SK-N-SH treated with all-trans-retinoic acid at 6 μM for 48 hours (cell line): Measurements from ENCODE around the gene DENND5B.

Experiments
- ATAC-seq: fragments of 200-7000 bp; cut with Tn5 transposase; 3 replicates; pipeline ENCODE4 v1.9.1; 2020; ENCODE audit warnings: mild to moderate bottlenecking, moderate library complexity
- ARNTL ChIP-seq: fragments of 450-650 bp; formaldehyde crosslinking; IDR thresholded peaks from 2 replicates; pipeline ENCODE4 v1.5.0; 2020; ENCODE audit warnings: low read depth, mild to moderate bottlenecking, moderate library complexity, borderline replicate concordance
- BACH2 ChIP-seq: fragments of 250-450 bp; sonication (Bioruptor Pico); IDR thresholded peaks from 2 replicates; pipeline ENCODE4 v1.9.0; 2021; ENCODE audit warnings: mild to moderate bottlenecking, borderline replicate concordance
- CSDC2 ChIP-seq: fragments of 250-450 bp; sonication (Bioruptor Pico); IDR thresholded peaks from 2 replicates; pipeline ENCODE4 v1.5.0; 2020; ENCODE audit warnings: mild to moderate bottlenecking, moderate library complexity
- ESRRG ChIP-seq: fragments of 250-450 bp; sonication (Bioruptor Pico); IDR thresholded peaks from 2 replicates; pipeline ENCODE4 v1.6.1; 2021; ENCODE audit warnings: mild to moderate bottlenecking
- GLIS3 ChIP-seq: fragments of 250-450 bp; sonication (Bioruptor Pico); IDR thresholded peaks from 2 replicates; pipeline ENCODE4 v1.5.0; 2020; ENCODE audit warnings: mild to moderate bottlenecking, moderate library complexity
- ISL1 ChIP-seq: fragments of 250-450 bp; sonication (Bioruptor Pico); IDR thresholded peaks from 2 replicates; pipeline ENCODE4 v2.1.2; 2022; ENCODE audit warnings: mild to moderate bottlenecking, moderate library complexity
- OSR1 ChIP-seq: fragments of 250-450 bp; sonication (Bioruptor Pico); IDR thresholded peaks from 2 replicates; pipeline ENCODE4 v1.8.0; 2022; ENCODE audit warnings: moderate library complexity, mild to moderate bottlenecking, inconsistent platforms
- PPARA ChIP-seq: fragments of 250-450 bp; sonication (Bioruptor Pico); IDR thresholded peaks from 2 replicates; pipeline ENCODE4 v1.5.0; 2020; ENCODE audit warnings: mild to moderate bottlenecking, borderline replicate concordance
- RARB ChIP-seq: fragments of 250-450 bp; sonication (Bioruptor Pico); IDR thresholded peaks from 2 replicates; pipeline ENCODE4 v1.8.0; 2021; ENCODE audit warnings: mild to moderate bottlenecking, moderate library complexity
- TOX ChIP-seq: fragments of 250-450 bp; sonication (Bioruptor Pico); IDR thresholded peaks from 2 replicates; pipeline ENCODE4 v1.8.0; 2021; ENCODE audit warnings: mild to moderate bottlenecking, moderate library complexity, borderline replicate concordance
- ZC3H10 ChIP-seq: fragments of 250-450 bp; sonication (Bioruptor Pico); IDR thresholded peaks from 2 replicates; pipeline ENCODE4 v1.5.1; 2021; ENCODE audit warnings: mild to moderate bottlenecking, moderate library complexity
- ZFP30 ChIP-seq: fragments of 450-650 bp; formaldehyde crosslinking; IDR thresholded peaks from 2 replicates; pipeline ENCODE4 v1.5.0; 2022; ENCODE audit warnings: mild to moderate bottlenecking, moderate library complexity
- ZNF565 ChIP-seq: fragments of 450-650 bp; formaldehyde crosslinking; conservative IDR thresholded peaks from 2 replicates; pipeline ENCODE4 v1.5.0; 2020; ENCODE audit warnings: low read depth, mild to moderate bottlenecking, moderate library complexity
- ZNF70 ChIP-seq: fragments of 450-650 bp; formaldehyde crosslinking; IDR thresholded peaks from 2 replicates; pipeline ENCODE4 v1.5.0; 2020; ENCODE audit warnings: mild to moderate bottlenecking, moderate library complexity
- ZNF8 ChIP-seq: fragments of 450-650 bp; formaldehyde crosslinking; IDR thresholded peaks from 2 replicates; pipeline ENCODE4 v1.5.0; 2020; ENCODE audit warnings: mild to moderate bottlenecking, moderate library complexity
- TF ChIP-seq, protein P1 (sequence below): fragments of 250-450 bp; sonication (Bioruptor Pico); IDR thresholded peaks from 2 replicates; pipeline ENCODE4 v1.5.0; 2020; ENCODE audit warnings: mild to moderate bottlenecking, moderate library complexity
- TF ChIP-seq, protein P2 (sequence below): fragments of 250-450 bp; sonication (Bioruptor Pico); IDR thresholded peaks from 2 replicates; pipeline ENCODE4 v1.8.0; 2020; ENCODE audit warnings: mild to moderate bottlenecking, moderate library complexity, borderline replicate concordance
- TF ChIP-seq, protein P3 (sequence below): fragments of 250-450 bp; sonication (Bioruptor Pico); IDR thresholded peaks from 2 replicates; pipeline ENCODE4 v1.5.1; 2021; ENCODE audit warnings: mild to moderate bottlenecking, moderate library complexity
- TF ChIP-seq, protein P4 (sequence below): fragments of 250-450 bp; sonication (Bioruptor Pico); IDR thresholded peaks from 2 replicates; pipeline ENCODE4 v1.8.0; 2021; ENCODE audit warnings: low read depth, mild to moderate bottlenecking, moderate library complexity, borderline replicate concordance
- TF ChIP-seq, protein P5 (sequence below): fragments of 250-450 bp; sonication (Bioruptor Pico); IDR thresholded peaks from 2 replicates; pipeline ENCODE4 v1.5.1; 2020; ENCODE audit warnings: low read depth, mild to moderate bottlenecking, moderate library complexity

Gene DENND5B

DNA sequence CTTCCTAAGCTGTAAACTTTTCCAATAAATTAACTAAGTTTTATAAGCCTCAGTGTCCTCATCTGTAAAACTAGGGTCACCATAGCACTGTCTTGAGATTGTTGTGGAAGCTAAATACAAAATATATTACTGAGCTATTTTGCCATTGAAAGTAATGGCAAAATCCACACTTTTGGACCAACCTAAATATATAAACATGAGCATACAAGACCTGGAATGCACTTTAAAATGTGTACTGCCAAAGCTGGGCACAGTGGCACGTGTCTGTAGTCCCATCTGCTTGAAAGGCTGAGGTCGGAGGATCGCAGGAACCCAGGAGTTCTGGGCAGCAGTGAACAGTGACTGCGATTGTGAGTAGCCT lies 235.2 kb downstream of the DENND5B start:
- no peak for TF ChIP-seq ZNF8 (CRISPR knock-in tag)
- TF ChIP-seq PPARA, result no peak

DNA sequence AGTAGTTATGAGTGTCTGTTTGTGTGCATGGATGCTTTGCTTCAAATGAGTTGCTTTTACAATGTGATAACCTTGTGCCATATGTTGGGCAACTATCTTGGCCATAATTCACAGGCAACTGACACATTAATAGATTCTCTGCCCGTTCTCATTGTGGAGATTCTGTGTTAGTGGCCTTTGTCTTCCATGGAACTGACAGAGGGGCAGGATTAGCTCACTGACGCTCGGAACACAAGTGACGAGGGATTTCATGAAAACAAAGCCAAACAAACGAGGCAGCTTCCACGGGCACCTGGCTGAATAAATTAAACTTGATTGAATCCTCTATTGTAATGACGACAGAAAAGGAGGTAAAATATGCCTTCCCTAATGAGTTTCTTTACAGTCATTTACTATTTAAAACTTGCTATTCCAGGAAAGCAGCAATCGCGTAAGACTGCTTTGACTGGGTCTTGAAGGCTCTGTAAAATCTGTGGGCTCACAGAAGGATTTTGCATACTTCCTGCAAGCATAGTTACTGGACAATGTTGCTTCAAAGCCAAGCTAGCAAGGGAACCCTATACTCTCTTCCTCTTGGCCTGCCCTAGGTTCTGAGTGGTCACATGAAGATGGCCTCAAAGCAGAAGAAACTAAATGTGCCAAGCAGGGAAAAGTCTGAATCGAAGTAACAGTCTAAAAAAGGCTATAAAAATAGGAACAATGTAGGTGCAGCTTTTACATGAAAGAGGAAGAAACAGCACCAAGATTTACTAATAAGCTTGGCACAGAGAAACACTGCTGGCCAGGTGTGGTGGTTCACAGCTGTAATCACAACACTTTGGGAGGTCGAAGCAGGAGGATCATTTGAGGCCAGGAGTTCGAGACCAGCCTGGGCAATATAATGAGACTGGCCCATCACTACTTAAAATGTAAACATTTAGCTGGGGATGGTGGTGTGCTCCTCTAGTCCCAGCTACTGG lies 236.9 kb downstream of the DENND5B start:
- no peak for TF ChIP-seq ZC3H10
- TF ChIP-seq ZFP30 (CRISPR knock-in tag), result no peak
- TF ChIP-seq ZNF565 (CRISPR knock-in tag), result no peak
- TF ChIP-seq ESRRG (CRISPR knock-in tag), result no peak
- TF ChIP-seq, protein P1, sequence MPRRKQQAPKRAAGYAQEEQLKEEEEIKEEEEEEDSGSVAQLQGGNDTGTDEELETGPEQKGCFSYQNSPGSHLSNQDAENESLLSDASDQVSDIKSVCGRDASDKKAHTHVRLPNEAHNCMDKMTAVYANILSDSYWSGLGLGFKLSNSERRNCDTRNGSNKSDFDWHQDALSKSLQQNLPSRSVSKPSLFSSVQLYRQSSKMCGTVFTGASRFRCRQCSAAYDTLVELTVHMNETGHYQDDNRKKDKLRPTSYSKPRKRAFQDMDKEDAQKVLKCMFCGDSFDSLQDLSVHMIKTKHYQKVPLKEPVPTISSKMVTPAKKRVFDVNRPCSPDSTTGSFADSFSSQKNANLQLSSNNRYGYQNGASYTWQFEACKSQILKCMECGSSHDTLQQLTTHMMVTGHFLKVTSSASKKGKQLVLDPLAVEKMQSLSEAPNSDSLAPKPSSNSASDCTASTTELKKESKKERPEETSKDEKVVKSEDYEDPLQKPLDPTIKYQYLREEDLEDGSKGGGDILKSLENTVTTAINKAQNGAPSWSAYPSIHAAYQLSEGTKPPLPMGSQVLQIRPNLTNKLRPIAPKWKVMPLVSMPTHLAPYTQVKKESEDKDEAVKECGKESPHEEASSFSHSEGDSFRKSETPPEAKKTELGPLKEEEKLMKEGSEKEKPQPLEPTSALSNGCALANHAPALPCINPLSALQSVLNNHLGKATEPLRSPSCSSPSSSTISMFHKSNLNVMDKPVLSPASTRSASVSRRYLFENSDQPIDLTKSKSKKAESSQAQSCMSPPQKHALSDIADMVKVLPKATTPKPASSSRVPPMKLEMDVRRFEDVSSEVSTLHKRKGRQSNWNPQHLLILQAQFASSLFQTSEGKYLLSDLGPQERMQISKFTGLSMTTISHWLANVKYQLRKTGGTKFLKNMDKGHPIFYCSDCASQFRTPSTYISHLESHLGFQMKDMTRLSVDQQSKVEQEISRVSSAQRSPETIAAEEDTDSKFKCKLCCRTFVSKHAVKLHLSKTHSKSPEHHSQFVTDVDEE (CRISPR knock-in tag), result no peak
- no peak for ATAC-seq

More for the DNA sequence above, 235.2 kb downstream of the DENND5B start:
- ATAC-seq, result no peak

DNA sequence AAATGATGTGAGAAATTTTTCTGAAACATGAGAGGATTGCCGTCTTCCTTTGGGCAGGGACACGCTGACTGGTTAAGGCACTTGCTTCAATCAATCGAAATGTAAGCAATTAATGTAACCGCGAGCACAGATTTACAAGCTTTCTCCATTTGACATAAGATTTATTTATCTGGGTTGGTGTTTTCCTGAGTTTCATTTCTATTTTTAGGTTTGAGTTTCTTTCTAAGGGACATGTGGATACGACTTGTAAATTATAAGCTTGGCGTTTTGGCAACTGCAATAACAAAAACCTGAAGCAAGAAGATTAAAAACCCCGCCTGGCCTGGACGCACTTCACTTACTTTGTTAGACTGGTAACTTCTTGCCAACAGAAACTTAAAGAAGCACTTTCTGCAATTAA lies 244.7 kb downstream of the DENND5B start:
- TF ChIP-seq ARNTL (no peak), TOX (CRISPR knock-in tag) (no peak), BACH2 (CRISPR knock-in tag) (no peak), ZFP30 (CRISPR knock-in tag) (no peak), GLIS3 (no peak), PPARA (no peak), ZNF70 (CRISPR knock-in tag) (no peak)
- TF ChIP-seq, protein P2, sequence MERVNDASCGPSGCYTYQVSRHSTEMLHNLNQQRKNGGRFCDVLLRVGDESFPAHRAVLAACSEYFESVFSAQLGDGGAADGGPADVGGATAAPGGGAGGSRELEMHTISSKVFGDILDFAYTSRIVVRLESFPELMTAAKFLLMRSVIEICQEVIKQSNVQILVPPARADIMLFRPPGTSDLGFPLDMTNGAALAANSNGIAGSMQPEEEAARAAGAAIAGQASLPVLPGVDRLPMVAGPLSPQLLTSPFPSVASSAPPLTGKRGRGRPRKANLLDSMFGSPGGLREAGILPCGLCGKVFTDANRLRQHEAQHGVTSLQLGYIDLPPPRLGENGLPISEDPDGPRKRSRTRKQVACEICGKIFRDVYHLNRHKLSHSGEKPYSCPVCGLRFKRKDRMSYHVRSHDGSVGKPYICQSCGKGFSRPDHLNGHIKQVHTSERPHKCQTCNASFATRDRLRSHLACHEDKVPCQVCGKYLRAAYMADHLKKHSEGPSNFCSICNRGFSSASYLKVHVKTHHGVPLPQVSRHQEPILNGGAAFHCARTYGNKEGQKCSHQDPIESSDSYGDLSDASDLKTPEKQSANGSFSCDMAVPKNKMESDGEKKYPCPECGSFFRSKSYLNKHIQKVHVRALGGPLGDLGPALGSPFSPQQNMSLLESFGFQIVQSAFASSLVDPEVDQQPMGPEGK (CRISPR knock-in tag), result no peak
- ATAC-seq, result no peak

DNA sequence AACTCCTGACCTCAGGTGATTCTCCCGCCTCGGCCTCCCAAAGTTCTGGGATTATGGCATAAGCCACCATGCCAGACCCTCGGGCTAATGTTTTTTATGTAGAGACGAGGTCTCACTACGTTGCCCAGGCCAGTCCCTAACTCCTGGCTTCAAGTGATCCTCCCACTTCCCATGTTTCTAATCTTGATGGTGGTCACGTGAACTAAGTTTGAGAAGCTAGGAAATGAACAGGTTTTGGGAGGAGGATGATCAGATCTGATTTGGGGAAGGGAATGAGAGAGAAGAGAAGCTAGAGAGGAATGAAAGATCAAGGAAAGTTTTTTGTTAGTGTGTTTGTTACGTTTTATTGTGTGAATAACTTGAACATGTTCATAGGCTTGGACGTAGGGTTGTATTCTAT lies 247.8 kb downstream of the DENND5B start:
- TF ChIP-seq ESRRG (CRISPR knock-in tag), result no peak
- TF ChIP-seq RARB (CRISPR knock-in tag), result no peak
- no peak for TF ChIP-seq ISL1 (CRISPR knock-in tag)
- no peak for TF ChIP-seq CSDC2 (CRISPR knock-in tag)
- TF ChIP-seq ZNF8 (CRISPR knock-in tag), result no peak
- TF ChIP-seq, protein P1 (CRISPR knock-in tag), result no peak
- no peak for TF ChIP-seq GLIS3
- TF ChIP-seq, protein P3, sequence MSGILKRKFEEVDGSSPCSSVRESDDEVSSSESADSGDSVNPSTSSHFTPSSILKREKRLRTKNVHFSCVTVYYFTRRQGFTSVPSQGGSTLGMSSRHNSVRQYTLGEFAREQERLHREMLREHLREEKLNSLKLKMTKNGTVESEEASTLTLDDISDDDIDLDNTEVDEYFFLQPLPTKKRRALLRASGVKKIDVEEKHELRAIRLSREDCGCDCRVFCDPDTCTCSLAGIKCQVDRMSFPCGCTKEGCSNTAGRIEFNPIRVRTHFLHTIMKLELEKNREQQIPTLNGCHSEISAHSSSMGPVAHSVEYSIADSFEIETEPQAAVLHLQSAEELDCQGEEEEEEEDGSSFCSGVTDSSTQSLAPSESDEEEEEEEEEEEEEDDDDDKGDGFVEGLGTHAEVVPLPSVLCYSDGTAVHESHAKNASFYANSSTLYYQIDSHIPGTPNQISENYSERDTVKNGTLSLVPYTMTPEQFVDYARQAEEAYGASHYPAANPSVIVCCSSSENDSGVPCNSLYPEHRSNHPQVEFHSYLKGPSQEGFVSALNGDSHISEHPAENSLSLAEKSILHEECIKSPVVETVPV (CRISPR knock-in tag), result no peak
- TF ChIP-seq, protein P4, sequence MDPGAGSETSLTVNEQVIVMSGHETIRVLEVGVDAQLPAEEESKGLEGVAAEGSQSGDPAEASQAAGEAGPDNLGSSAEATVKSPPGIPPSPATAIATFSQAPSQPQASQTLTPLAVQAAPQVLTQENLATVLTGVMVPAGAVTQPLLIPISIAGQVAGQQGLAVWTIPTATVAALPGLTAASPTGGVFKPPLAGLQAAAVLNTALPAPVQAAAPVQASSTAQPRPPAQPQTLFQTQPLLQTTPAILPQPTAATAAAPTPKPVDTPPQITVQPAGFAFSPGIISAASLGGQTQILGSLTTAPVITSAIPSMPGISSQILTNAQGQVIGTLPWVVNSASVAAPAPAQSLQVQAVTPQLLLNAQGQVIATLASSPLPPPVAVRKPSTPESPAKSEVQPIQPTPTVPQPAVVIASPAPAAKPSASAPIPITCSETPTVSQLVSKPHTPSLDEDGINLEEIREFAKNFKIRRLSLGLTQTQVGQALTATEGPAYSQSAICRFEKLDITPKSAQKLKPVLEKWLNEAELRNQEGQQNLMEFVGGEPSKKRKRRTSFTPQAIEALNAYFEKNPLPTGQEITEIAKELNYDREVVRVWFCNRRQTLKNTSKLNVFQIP (CRISPR knock-in tag), result no peak
- TF ChIP-seq, protein P5, sequence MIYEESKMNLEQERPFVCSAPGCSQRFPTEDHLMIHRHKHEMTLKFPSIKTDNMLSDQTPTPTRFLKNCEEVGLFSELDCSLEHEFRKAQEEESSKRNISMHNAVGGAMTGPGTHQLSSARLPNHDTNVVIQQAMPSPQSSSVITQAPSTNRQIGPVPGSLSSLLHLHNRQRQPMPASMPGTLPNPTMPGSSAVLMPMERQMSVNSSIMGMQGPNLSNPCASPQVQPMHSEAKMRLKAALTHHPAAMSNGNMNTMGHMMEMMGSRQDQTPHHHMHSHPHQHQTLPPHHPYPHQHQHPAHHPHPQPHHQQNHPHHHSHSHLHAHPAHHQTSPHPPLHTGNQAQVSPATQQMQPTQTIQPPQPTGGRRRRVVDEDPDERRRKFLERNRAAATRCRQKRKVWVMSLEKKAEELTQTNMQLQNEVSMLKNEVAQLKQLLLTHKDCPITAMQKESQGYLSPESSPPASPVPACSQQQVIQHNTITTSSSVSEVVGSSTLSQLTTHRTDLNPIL (CRISPR knock-in tag), result no peak
- no peak for TF ChIP-seq ZFP30 (CRISPR knock-in tag)
- no peak for TF ChIP-seq ZNF565 (CRISPR knock-in tag)
- TF ChIP-seq ZNF70 (CRISPR knock-in tag), result no peak
- no peak for TF ChIP-seq BACH2 (CRISPR knock-in tag)
- TF ChIP-seq PPARA, result no peak
- TF ChIP-seq OSR1 (CRISPR knock-in tag), result no peak

More for the DNA sequence above, 247.8 kb downstream of the DENND5B start:
- ATAC-seq, result no peak
